HG02763 (cell line): ENCODE data around the gene NUP43.
"Not testable (repeated sequence)": the region's sequence is repeated elsewhere in the genome, so short reads cannot be mapped to it uniquely, and the experiment has no call there.

ENCODE experiments used
- ATAC-seq: cut with Tn5 transposase; IDR thresholded peaks from one replicate; pipeline ENCODE4 v1.9.1; 2021; ENCODE audit warnings: mild to moderate bottlenecking, moderate library complexity; ENCODE audit not compliant: unreplicated experiment

NUP43 gene

GRCh38 chr6:149698175-149698574 is 48.2 kb downstream of the NUP43 start:
- ATAC-seq = no peak

GRCh38 chr6:149696901-149697300 is 49.4 kb downstream of the NUP43 start:
- ATAC-seq = no peak

- ATAC-seq = no peak
These were observed 51.4 kb downstream of the NUP43 start for GRCh38 chr6:149694921-149695320.

GRCh38 chr6:149691201-149691600 is 55.1 kb downstream of the NUP43 start:
- no peak for ATAC-seq

GRCh38 chr6:149686230-149686629 is 60.1 kb downstream of the NUP43 start:
- ATAC-seq = no peak

- no peak for ATAC-seq
These were observed 63.0 kb downstream of the NUP43 start for GRCh38 chr6:149683256-149683859.

- ATAC-seq = not testable (repeated sequence)
These were observed 64.5 kb downstream of the NUP43 start for GRCh38 chr6:149681845-149682244.

GRCh38 chr6:149681209-149681608 is 65.1 kb downstream of the NUP43 start:
- ATAC-seq = no peak

GRCh38 chr6:149680503-149680902 is 65.8 kb downstream of the NUP43 start:
- no peak for ATAC-seq
